Astrocyte of the cerebellum (primary cell): ENCODE data around the gene AZIN2.

Experiments
- DNase-seq: peaks from one replicate; pipeline ENCODE4 v3.0.0-alpha.2; 2011; ENCODE audit warnings: low read depth
- H3K4me3 ChIP-seq: 2 replicates; pipeline ENCODE4 v1.5.1; 2011; ENCODE audit warnings: mild to moderate bottlenecking, low read depth, low read length, moderate library complexity
- in situ Hi-C: cut with HindIII; loops from 2 replicates; pipeline ENCODE4 v1.10.0; 2017; ENCODE audit warnings: low sequenced_read_pairs
- TF ChIP-seq, protein P1 (sequence below): IDR thresholded peaks from 2 replicates; pipeline ENCODE4 v1.5.1; 2012; ENCODE audit warnings: low read length, low read depth, moderate library complexity, mild to moderate bottlenecking; ENCODE audit errors: missing control alignments

Gene AZIN2

DNA sequence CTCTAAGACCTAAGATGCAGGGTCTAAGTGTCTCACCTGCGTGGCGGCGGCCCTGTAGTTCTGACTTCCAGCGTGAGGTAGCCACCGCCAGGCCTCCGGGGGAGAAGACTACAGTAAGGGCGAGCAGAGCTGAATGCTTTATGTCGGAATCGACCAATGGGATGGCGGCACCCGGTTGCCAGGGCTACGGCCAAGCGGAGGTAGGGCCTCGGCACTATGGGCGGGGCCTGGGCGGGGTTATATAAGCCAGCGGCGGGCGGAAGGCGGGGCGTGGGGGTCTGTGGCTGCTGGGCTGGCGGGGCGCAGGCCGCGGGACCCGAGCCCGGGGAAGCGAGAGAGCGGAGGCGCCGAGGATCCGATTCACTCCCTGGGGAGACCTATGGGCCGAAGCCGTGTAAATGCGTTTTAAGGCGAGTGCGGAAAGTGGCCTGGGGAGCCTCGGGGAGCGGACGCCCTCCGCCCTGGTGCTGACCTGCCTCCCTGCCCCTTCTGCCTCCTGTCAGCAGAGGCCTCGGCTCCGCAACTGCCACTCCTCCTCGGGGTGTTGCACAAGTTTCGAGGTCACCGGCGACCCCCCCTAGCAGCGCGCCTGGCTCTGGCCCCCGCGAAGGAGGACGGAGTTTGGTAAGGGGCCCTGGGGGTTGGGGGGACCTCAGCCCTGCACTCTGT is at the start of gene AZIN2:
Gene AZIN2, plus strand, starts transcription at position 269 of the 669 bp plus-strand sequence. CDS start 1,097 bp downstream, outside the sequence.
- TF ChIP-seq, protein P1, sequence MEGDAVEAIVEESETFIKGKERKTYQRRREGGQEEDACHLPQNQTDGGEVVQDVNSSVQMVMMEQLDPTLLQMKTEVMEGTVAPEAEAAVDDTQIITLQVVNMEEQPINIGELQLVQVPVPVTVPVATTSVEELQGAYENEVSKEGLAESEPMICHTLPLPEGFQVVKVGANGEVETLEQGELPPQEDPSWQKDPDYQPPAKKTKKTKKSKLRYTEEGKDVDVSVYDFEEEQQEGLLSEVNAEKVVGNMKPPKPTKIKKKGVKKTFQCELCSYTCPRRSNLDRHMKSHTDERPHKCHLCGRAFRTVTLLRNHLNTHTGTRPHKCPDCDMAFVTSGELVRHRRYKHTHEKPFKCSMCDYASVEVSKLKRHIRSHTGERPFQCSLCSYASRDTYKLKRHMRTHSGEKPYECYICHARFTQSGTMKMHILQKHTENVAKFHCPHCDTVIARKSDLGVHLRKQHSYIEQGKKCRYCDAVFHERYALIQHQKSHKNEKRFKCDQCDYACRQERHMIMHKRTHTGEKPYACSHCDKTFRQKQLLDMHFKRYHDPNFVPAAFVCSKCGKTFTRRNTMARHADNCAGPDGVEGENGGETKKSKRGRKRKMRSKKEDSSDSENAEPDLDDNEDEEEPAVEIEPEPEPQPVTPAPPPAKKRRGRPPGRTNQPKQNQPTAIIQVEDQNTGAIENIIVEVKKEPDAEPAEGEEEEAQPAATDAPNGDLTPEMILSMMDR = no peak
- peak; percentile 85 for DNase-seq
- in situ Hi-C loops = no loop called here
- H3K4me3 ChIP-seq = peak within 1 kb of the TSS; percentile 68

DNA sequence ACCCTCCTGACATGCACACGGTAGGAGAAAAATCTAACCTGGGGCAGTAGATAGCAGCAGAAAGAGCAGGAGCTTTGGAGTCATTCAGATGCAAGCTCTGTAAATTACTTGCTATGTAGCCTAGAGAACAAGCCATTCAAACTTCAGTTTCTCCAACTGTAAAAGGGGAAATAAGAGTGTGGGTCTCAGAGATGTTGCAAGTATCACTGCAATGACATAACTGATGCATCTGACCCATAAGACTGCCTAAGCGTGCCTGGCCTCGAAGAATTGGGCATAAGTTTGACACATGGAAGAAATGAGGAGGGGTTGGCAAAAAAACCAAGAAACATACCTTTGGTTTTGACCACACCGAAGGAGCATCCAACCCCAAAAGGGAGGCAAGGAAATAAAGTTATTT is 49.4 kb upstream of the AZIN2 start:
- no peak overlapping the region for H3K4me3 ChIP-seq
- no peak for DNase-seq
- TF ChIP-seq, protein P1 = no peak
- in situ Hi-C loops = no loop called here

DNA sequence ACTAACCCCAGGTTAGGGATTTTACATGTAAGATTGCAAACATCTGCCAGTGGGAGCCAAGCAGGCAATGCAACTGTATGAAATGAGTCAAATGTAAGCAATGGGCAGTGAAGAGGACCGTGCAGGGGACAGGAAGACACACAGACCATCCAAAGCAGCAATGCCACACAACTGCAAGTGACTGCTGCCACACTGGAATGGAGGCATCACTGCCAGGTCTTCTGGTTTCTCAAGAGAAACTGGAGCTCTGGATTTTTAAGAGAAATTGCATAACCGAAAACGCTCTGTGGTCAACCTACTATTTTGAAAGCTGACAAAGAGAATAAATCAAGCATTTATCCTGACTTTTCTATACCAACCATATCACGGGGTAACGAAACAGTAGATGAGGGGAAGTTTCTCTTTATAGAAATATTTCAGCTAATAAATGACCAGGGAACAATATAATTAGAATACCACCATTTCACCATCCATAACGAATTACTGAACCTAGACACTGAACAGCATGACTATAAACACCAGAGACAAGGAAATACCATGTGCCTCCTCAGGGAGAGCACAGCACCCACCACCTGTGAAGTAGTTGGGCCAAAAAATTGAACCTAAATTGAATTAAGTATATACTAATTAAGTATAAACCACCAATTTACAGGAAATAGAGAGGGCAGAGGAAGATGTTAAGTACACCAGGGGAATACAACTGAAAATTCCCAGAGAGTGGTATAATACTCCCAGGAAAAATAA is 48.7 kb upstream of the AZIN2 start:
- TF ChIP-seq, protein P1 = no peak
- no peak for DNase-seq
- no peak overlapping the region for H3K4me3 ChIP-seq
- in situ Hi-C loops = no loop called here

DNA sequence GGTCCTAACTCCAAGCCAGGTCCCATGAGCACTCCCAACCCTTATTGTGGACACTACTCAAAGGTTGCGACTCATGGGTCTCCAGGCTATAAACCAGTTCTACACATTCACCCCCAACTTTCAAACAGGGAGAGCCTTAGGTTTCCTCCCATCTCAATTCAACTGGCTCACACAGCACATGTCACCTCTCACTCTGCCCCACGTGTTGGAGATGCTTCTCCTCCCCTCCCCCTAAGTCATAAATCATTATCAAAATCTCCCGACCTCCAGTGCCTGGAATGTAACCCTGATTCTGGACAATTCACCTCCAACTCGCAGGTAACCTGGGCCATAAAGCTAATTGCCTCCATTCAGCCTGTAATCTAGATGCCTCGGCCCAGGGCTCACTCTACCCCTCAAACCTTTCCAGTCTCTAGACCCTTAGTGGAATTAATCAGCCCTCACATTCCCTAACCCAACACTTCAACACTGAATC is 44.9 kb upstream of the AZIN2 start:
- TF ChIP-seq, protein P1 = no peak
- H3K4me3 ChIP-seq = peak overlapping the region; percentile 96
- DNase-seq = no peak
- in situ Hi-C loops = no loop called here

DNA sequence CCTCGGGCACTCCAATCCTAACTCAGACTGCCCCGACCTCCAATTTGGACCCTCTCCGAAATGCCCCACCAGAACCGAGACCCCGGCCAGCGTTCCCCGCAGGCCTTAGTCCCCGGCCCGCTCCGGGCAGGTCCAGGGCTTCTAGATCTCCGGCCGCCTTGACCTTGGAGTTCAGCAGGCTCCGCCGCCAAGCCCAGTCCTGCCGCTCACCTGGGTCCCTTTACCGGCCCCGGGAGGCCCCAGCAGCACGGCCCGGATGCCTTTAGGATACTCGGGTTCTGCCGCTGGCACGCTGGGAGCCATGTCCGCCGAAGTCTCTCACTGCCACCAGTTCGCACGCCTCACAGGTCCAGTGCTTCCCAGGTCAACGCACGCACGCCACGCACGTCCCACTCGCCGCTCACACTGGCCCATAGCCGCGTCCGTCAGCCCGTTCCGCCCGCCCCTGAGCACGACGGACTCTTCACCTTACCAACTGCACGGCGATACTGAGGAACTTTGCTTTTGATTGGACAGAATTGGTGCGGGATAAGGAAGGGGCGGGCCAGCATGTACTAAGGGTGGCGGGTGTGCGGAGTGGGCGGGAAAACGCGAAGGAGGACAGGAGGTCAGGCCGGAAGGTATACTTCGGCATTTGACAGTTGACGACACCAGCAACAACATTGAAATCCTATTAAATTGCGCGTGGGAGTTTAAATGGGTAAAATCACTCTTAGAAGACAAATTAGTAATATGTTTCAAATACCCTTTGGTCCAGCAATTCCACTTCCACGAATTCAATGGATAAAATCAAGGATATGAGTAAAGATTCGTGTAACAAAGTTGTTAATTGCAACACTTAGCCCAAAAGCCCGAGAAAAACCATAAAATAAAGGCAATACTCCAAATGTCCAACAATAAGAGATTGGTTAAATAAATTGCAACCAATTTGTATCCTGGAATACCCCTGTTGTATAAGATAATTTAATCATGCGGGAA is 44.1 kb upstream of the AZIN2 start, which contains the start of gene AK2:
Gene AK2, minus strand, starts transcription at position 358 of the 978 bp plus-strand sequence. Its CDS starts 55 bp downstream, at position 303.
- in situ Hi-C loops = no loop called here
- H3K4me3 ChIP-seq = peak within 1 kb of the TSS; percentile 96
- TF ChIP-seq, protein P1 = no peak
- DNase-seq = peak; percentile 90

DNA sequence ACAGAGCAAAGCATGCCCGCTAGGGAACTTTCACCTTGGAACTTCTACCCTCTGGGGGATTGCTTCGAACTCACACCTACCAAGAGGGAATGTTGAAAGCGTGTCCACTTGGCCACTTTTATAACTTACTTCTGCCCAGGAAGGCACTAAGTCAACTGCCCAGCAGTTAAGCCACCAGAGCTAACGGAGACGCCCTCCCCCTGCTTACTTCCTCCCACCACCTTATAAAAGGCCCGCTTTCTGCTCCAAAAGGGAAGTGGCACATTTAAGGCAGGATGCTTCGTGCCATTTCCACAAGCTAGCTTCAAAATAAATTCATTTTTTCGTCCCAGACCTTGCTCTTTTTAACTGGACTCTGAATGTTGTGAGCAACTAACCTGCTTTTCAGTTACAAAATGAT is 41.1 kb upstream of the AZIN2 start:
- H3K4me3 ChIP-seq = no peak overlapping the region
- in situ Hi-C loops = no loop called here
- TF ChIP-seq, protein P1 = no peak
- DNase-seq = no peak
